ENCODE results near the gene AKAP5. TPM values are rescaled to one million over a fixed set of nuclear protein-coding genes. Genes with fewer than 3 reads are reported as not detected.

AKAP5 gene
- total and polyA plus RNA-seq, 2 of the 13 experiments (the other 11 are each of a cell fraction or from before 2014, with no cell fraction given) = 0.18 to 1.5 TPM

- TF ChIP-seq TFDP2 (CRISPR knock-in tag; IDR thresholded peaks at IDR 0.05) (no peak), ZNF605 (CRISPR knock-in tag; IDR thresholded peaks at IDR 0.05) (no peak), DMTF1 (CRISPR knock-in tag; IDR thresholded peaks at IDR 0.05) (no peak)
Observed at GRCh38 chr14:64459405-64460136, 5.7 kb upstream of the AKAP5 start (continued).

- Histone ChIP-seq H4K20me1 (ENCODE audit: insufficient read depth, low read length) (no peaks in the 10 kb centered on the region), H3K27ac (ENCODE audit: extremely low read length, insufficient read depth, low read length) (no peak overlapping the region), H3K79me2 (ENCODE audit: insufficient read depth, low read length) (no peaks in the 10 kb centered on the region), H3K36me3 (replicated peaks in 1 of 2; ENCODE audit: control insufficient read depth in 1 of 2, insufficient read depth in 2 of 2, low read length in 2 of 2) (peaks cover 0 to 28% of the 10 kb centered on the region in 2 experiments; a peak in 4 of 5 replicates), H2AFZ (ENCODE audit: low read length) (no peak overlapping the region), H3K27me3 (ENCODE audit: control insufficient read depth in 1 of 2, insufficient read depth in 2 of 2, low read length in 2 of 2) (no peaks in the 10 kb centered on the region), H3K9ac (ENCODE audit: insufficient read depth, low read depth, low read length) (no peak overlapping the region), H3K4me1 (ENCODE audit: insufficient read depth, low read length) (peaks cover 16% of the 10 kb centered on the region), H3K4me3 (replicated peaks in 1 of 3; ENCODE audit: insufficient read depth in 1 of 3, low read depth in 2 of 3, low read length in 3 of 3) (no peak overlapping the region), H3K9me3 (ENCODE audit: low read length) (no peaks in the 10 kb centered on the region), H3K4me2 (ENCODE audit: low read depth, low read length) (no peak overlapping the region)
- FAIRE-seq (no peak), ATAC-seq (no peak), DNase-seq (ENCODE audit: low spot score) (no peak)
- CTCF ChIA-PET (ENCODE audit: low intra/inter-chr PET ratio, low total read pairs) = no interaction called here
- POLR2A ChIA-PET = no interaction called here
- intact Hi-C loops (cut with micrococcal nuclease; ENCODE audit: unreplicated experiment) = no loop called here
- no TSS peak for BruUV-seq (replicated peaks)
- WGBS (ENCODE audit: low lambda C conversion rate) = 100% methylated on average over 3 of the region's 3 CpGs
- in situ Hi-C loops (cut with HindIII; ENCODE audit: extremely low pct_ligation_motif_present, low pct_unique_long_range_greater_than_20kb) = no loop called here
- TF ChIP-seq ZNF670 (CRISPR knock-in tag; IDR thresholded peaks at IDR 0.05; ENCODE audit: borderline replicate concordance) (no peak), NFE2L1 (CRISPR knock-in tag; IDR thresholded peaks at IDR 0.05; ENCODE audit: borderline replicate concordance) (no peak), PATZ1 (CRISPR knock-in tag; IDR thresholded peaks at IDR 0.05) (no peak), PAX8 (CRISPR knock-in tag; IDR thresholded peaks at IDR 0.05; ENCODE audit: borderline replicate concordance) (no peak), ZBTB21 (CRISPR knock-in tag; IDR thresholded peaks at IDR 0.05) (no peak)
Observed at GRCh38 chr14:64461221-64461620, 4.1 kb upstream of the AKAP5 start.

Data from HepG2 (cell line).